ENCODE data around the gene MTF2.

GRCh38 chr1:93102142-93102541 lies 23.1 kb downstream of the MTF2 start:
- TF ChIP-seq, protein P1, sequence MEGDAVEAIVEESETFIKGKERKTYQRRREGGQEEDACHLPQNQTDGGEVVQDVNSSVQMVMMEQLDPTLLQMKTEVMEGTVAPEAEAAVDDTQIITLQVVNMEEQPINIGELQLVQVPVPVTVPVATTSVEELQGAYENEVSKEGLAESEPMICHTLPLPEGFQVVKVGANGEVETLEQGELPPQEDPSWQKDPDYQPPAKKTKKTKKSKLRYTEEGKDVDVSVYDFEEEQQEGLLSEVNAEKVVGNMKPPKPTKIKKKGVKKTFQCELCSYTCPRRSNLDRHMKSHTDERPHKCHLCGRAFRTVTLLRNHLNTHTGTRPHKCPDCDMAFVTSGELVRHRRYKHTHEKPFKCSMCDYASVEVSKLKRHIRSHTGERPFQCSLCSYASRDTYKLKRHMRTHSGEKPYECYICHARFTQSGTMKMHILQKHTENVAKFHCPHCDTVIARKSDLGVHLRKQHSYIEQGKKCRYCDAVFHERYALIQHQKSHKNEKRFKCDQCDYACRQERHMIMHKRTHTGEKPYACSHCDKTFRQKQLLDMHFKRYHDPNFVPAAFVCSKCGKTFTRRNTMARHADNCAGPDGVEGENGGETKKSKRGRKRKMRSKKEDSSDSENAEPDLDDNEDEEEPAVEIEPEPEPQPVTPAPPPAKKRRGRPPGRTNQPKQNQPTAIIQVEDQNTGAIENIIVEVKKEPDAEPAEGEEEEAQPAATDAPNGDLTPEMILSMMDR (IDR thresholded peaks at IDR 0.05; ENCODE audit: insufficient read depth, low read length): no peak
- TF ChIP-seq POLR2AphosphoS5 (IDR thresholded peaks at IDR 0.05; ENCODE audit: low read depth) (no peak), GABPA (IDR thresholded peaks at IDR 0.05; ENCODE audit: low read depth) (no peak)
- TF ChIP-seq, protein P2, sequence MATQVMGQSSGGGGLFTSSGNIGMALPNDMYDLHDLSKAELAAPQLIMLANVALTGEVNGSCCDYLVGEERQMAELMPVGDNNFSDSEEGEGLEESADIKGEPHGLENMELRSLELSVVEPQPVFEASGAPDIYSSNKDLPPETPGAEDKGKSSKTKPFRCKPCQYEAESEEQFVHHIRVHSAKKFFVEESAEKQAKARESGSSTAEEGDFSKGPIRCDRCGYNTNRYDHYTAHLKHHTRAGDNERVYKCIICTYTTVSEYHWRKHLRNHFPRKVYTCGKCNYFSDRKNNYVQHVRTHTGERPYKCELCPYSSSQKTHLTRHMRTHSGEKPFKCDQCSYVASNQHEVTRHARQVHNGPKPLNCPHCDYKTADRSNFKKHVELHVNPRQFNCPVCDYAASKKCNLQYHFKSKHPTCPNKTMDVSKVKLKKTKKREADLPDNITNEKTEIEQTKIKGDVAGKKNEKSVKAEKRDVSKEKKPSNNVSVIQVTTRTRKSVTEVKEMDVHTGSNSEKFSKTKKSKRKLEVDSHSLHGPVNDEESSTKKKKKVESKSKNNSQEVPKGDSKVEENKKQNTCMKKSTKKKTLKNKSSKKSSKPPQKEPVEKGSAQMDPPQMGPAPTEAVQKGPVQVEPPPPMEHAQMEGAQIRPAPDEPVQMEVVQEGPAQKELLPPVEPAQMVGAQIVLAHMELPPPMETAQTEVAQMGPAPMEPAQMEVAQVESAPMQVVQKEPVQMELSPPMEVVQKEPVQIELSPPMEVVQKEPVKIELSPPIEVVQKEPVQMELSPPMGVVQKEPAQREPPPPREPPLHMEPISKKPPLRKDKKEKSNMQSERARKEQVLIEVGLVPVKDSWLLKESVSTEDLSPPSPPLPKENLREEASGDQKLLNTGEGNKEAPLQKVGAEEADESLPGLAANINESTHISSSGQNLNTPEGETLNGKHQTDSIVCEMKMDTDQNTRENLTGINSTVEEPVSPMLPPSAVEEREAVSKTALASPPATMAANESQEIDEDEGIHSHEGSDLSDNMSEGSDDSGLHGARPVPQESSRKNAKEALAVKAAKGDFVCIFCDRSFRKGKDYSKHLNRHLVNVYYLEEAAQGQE (IDR thresholded peaks at IDR 0.05; ENCODE audit: insufficient replicate concordance, low read depth): no peak
